NCI-H446 (cell line): Measurements from ENCODE around the gene ABHD17C.

ENCODE experiments used
- DNase-seq, 2 experiments: peaks; one replicate each; lab custom pipeline; 2025; lab: John Stamatoyannopoulos, UW

Gene ABHD17C

GRCh38 chr15:80787316-80787715 lies 92.2 kb downstream of the ABHD17C start:
- DNase-seq: no peak

GRCh38 chr15:80788536-80788935 lies 93.4 kb downstream of the ABHD17C start:
- no peak for DNase-seq

GRCh38 chr15:80789296-80789695 lies 94.2 kb downstream of the ABHD17C start:
- no peak for DNase-seq

GRCh38 chr15:80789796-80790195 lies 94.7 kb downstream of the ABHD17C start:
- no peak for DNase-seq

- no peak for DNase-seq
These were observed 95.1 kb downstream of the ABHD17C start for GRCh38 chr15:80790236-80790635.

- DNase-seq: no peak
These were observed 95.9 kb downstream of the ABHD17C start for GRCh38 chr15:80791004-80791403.

GRCh38 chr15:80796407-80796806 lies 101.3 kb downstream of the ABHD17C start:
- no peak for DNase-seq

GRCh38 chr15:80798911-80799310 lies 103.8 kb downstream of the ABHD17C start:
- no peak for DNase-seq

GRCh38 chr15:80800067-80800466 lies 105.0 kb downstream of the ABHD17C start:
- DNase-seq: no peak

GRCh38 chr15:80801891-80802680 lies 107.0 kb downstream of the ABHD17C start:
- DNase-seq: no peak

- no peak for DNase-seq
These were observed 108.7 kb downstream of the ABHD17C start for GRCh38 chr15:80803580-80804525.

- DNase-seq: no peak
These were observed 109.9 kb downstream of the ABHD17C start for GRCh38 chr15:80804970-80805495.
